Chondrocyte (in vitro differentiated cells): Measurements from ENCODE around the gene ZNF641. TPM values are rescaled to one million over a fixed set of nuclear protein-coding genes. Genes with fewer than 3 reads are reported as not detected.
A peak's percentile ranks its signal among the peaks of the same experiment; 100 is the strongest.

ENCODE experiments used
- DNase-seq: peaks from one replicate; pipeline ENCODE4 v3.0.0; 2021; ENCODE audit warnings: mixed read lengths, low spot score
- H3K27ac Mint-ChIP-seq: one replicate; pipeline ENCODE4 v1.8.0; 2021; ENCODE audit warnings: mild to moderate bottlenecking, moderate library complexity, mixed read lengths; ENCODE audit not compliant: unreplicated experiment
- H3K27me3 Mint-ChIP-seq: 2 replicates; pipeline ENCODE4 v1.8.0; 2021; ENCODE audit warnings: low read depth, mixed read lengths
- H3K36me3 Mint-ChIP-seq: 2 replicates; pipeline ENCODE4 v1.8.0; 2021; ENCODE audit warnings: low read depth, mixed read lengths
- H3K4me1 Mint-ChIP-seq: 2 replicates; pipeline ENCODE4 v1.8.0; 2021; ENCODE audit warnings: low read depth, mild to moderate bottlenecking, mixed read lengths
- H3K4me3 Mint-ChIP-seq: one replicate; pipeline ENCODE4 v1.8.0; 2021; ENCODE audit warnings: mild to moderate bottlenecking, moderate library complexity, mixed read lengths; ENCODE audit not compliant: unreplicated experiment
- H3K9me3 Mint-ChIP-seq: 2 replicates; pipeline ENCODE4 v1.8.0; 2021; ENCODE audit warnings: low read depth, mixed read lengths
- CTCF ChIP-seq: fragments of 200-600 bp; sonication (generic); IDR thresholded peaks from 2 replicates; pipeline ENCODE4 v1.5.0; 2021; ENCODE audit warnings: antibody characterized with exemption, mild to moderate bottlenecking, moderate library complexity
- total RNA-seq: library from RNA; stranded (reverse); gene quantifications from 3 replicates; pipeline ENCODE4 v1.2.1, GENCODE V29; 2021

ZNF641 gene
- total RNA-seq, 1 donor from 2014 or later, result 12.8 TPM

GRCh38 chr12:48296586-48297282 is 54.0 kb downstream of the ZNF641 start:
- Mint-ChIP-seq H3K4me1 (peaks cover 8% of the 10 kb centered on the region), H3K27me3 (peaks cover 2% of the 10 kb centered on the region), H3K9me3 (no peaks in the 10 kb centered on the region), H3K4me3 (peak overlapping the region; percentile 74), H3K36me3 (no peaks in the 10 kb centered on the region), H3K27ac (no peak overlapping the region)
- no peak for DNase-seq
- no peak for TF ChIP-seq CTCF

- H3K27ac Mint-ChIP-seq, result no peak overlapping the region
- peaks cover 17% of the 10 kb centered on the region for H3K27me3 Mint-ChIP-seq
- H3K9me3 Mint-ChIP-seq, result no peaks in the 10 kb centered on the region
- no peaks in the 10 kb centered on the region for H3K36me3 Mint-ChIP-seq
- TF ChIP-seq CTCF, result no peak
- DNase-seq, result no peak
- no peak overlapping the region for H3K4me3 Mint-ChIP-seq
- peaks cover 7% of the 10 kb centered on the region for H3K4me1 Mint-ChIP-seq
Measured at GRCh38 chr12:48292040-48292439, 58.7 kb downstream of the ZNF641 start.

GRCh38 chr12:48291511-48291910 is 59.2 kb downstream of the ZNF641 start:
- no peak for DNase-seq
- TF ChIP-seq CTCF, result no peak
- Mint-ChIP-seq H3K27ac (no peak overlapping the region), H3K4me3 (no peak overlapping the region), H3K36me3 (no peaks in the 10 kb centered on the region), H3K9me3 (no peaks in the 10 kb centered on the region), H3K27me3 (peaks cover 18% of the 10 kb centered on the region), H3K4me1 (peaks cover 3% of the 10 kb centered on the region)

- Mint-ChIP-seq H3K4me1 (no peaks in the 10 kb centered on the region), H3K27me3 (peaks cover 19% of the 10 kb centered on the region), H3K27ac (no peak overlapping the region), H3K36me3 (no peaks in the 10 kb centered on the region), H3K4me3 (no peak overlapping the region), H3K9me3 (no peaks in the 10 kb centered on the region)
- TF ChIP-seq CTCF, result no peak
- no peak for DNase-seq
Measured at GRCh38 chr12:48288387-48289268, 62.1 kb downstream of the ZNF641 start.

Other genes with a start within 250 kb of the ZNF641 start
- gene SENP1, start 244.8 kb downstream of the ZNF641 start, total RNA-seq, result 16.1 to 20.9 TPM (median 19.7 TPM) in 3 replicates
- gene PFKM, start 231.6 kb downstream of the ZNF641 start, total RNA-seq, result 60.9 to 82.3 TPM (median 61.2 TPM) in 3 replicates
- 24.7 to 34.3 TPM (median 30.8 TPM) in 3 replicates for gene ASB8, start 193.4 kb downstream of the ZNF641 start, total RNA-seq
- 0.22 to 0.56 TPM (median 0.47 TPM) in 3 replicates for gene CCDC184, start 167.3 kb downstream of the ZNF641 start, total RNA-seq
- not detected in 3 replicates for gene OR10AD1, start 147.6 kb downstream of the ZNF641 start, total RNA-seq
- gene ANP32D, start 121.6 kb upstream of the ZNF641 start, total RNA-seq, result not detected in 3 replicates
- not detected in 3 replicates for gene C12orf54, start 131.6 kb upstream of the ZNF641 start, total RNA-seq
- not detected in 3 replicates for gene OR8S1, start 174.7 kb upstream of the ZNF641 start, total RNA-seq
- not detected in 3 replicates for gene LALBA, start 219.1 kb upstream of the ZNF641 start, total RNA-seq